ENCODE results near the gene GEMIN7. TPM values are rescaled to one million over a fixed set of nuclear protein-coding genes. Genes with fewer than 3 reads are reported as not detected.
"Not testable (repeated sequence)": the region's sequence is repeated elsewhere in the genome, so short reads cannot be mapped to it uniquely, and the experiment has no call there.

Gene GEMIN7
- total and polyA plus RNA-seq, 2 experiments from 2014 or later, result 49.6 to 90.5 TPM

- peaks cover 95% of the 10 kb centered on the region for H3K79me2 ChIP-seq (replicated peaks; ENCODE audit: insufficient read depth)
- Mint-ChIP-seq H3K27ac (no peak overlapping the region), H3K36me3 (ENCODE audit: low read depth) (peaks cover 4% of the 10 kb centered on the region; the same call in 2 of the 3 replicates), H3K4me3 (no peak overlapping the region; the same call in 2 of the 3 replicates), H3K9me3 (no peaks in the 10 kb centered on the region), H3K4me1 (peaks cover 41% of the 10 kb centered on the region), H3K27me3 (ENCODE audit: insufficient read depth, low read depth, poor library complexity) (peaks cover 4% of the 10 kb centered on the region)
- no peak for DNase-seq (ENCODE audit: low spot score)
- TF ChIP-seq STAT1 (IDR thresholded peaks at IDR 0.05; ENCODE audit: unreplicated experiment) (no peak), CREB1 (CRISPR knock-in tag; IDR thresholded peaks at IDR 0.05; ENCODE audit: low read depth) (no peak)
- H3F3A ChIP-seq (replicated peaks; ENCODE audit: low read depth), result no peaks in the 10 kb centered on the region
- no peak overlapping the region for H3K4me3 ChIP-seq
- ATAC-seq, result no peak
- H3K27me3 ChIP-seq (ENCODE audit: insufficient read depth), result no peaks in the 10 kb centered on the region
- no peak overlapping the region for H3K4me2 ChIP-seq
- no peak overlapping the region for H3K27ac ChIP-seq (ENCODE audit: low read depth)
- no peak overlapping the region for H2AFZ ChIP-seq
- no peaks in the 10 kb centered on the region for H3K9me2 ChIP-seq (ENCODE audit: insufficient read depth)
- peaks cover 57% of the 10 kb centered on the region for H4K20me1 ChIP-seq (replicated peaks; ENCODE audit: insufficient read depth)
- peaks cover 5% of the 10 kb centered on the region; the same call in 1 of the 2 replicates for H3K4me1 ChIP-seq (ENCODE audit: insufficient read depth)
- H3K36me3 ChIP-seq (ENCODE audit: insufficient read depth), result no peaks in the 10 kb centered on the region
These were observed 25.7 kb downstream of the GEMIN7 start for GRCh38 chr19:45104658-45105349.

GRCh38 chr19:45106363-45106762 is 27.3 kb downstream of the GEMIN7 start:
- Histone ChIP-seq H4K20me1 (replicated peaks; ENCODE audit: insufficient read depth) (peaks cover 48% of the 10 kb centered on the region), H3K79me2 (replicated peaks; ENCODE audit: insufficient read depth) (peaks cover 94% of the 10 kb centered on the region)
- not testable (repeated sequence) for H3K4me1 ChIP-seq (ENCODE audit: insufficient read depth); H3K27ac Mint-ChIP-seq; H3K4me3 Mint-ChIP-seq; H3K9me2 ChIP-seq (ENCODE audit: insufficient read depth); H3K27me3 Mint-ChIP-seq (ENCODE audit: insufficient read depth, low read depth, poor library complexity); ATAC-seq; H3K27ac ChIP-seq (ENCODE audit: low read depth); H3K9me3 Mint-ChIP-seq; H3K36me3 ChIP-seq (ENCODE audit: insufficient read depth); H3K27me3 ChIP-seq (ENCODE audit: insufficient read depth); H2AFZ ChIP-seq; H3K36me3 Mint-ChIP-seq (ENCODE audit: low read depth); H3K4me2 ChIP-seq; H3K4me3 ChIP-seq; H3F3A ChIP-seq (replicated peaks; ENCODE audit: low read depth); DNase-seq (ENCODE audit: low spot score)
- peaks cover 29% of the 10 kb centered on the region for H3K4me1 Mint-ChIP-seq

- Histone ChIP-seq H3F3A (replicated peaks; ENCODE audit: low read depth) (no peaks in the 10 kb centered on the region), H3K27me3 (ENCODE audit: insufficient read depth) (no peaks in the 10 kb centered on the region), H3K4me1 (ENCODE audit: insufficient read depth) (peaks cover 3% of the 10 kb centered on the region; the same call in 1 of the 2 replicates), H3K4me2 (no peak overlapping the region), H3K27ac (ENCODE audit: low read depth) (no peak overlapping the region), H3K79me2 (replicated peaks; ENCODE audit: insufficient read depth) (peaks cover 94% of the 10 kb centered on the region), H2AFZ (no peak overlapping the region), H3K9me2 (ENCODE audit: insufficient read depth) (no peaks in the 10 kb centered on the region), H4K20me1 (replicated peaks; ENCODE audit: insufficient read depth) (peaks cover 48% of the 10 kb centered on the region), H3K4me3 (no peak overlapping the region), H3K36me3 (ENCODE audit: insufficient read depth) (no peaks in the 10 kb centered on the region)
- Mint-ChIP-seq H3K9me3 (no peaks in the 10 kb centered on the region), H3K27ac (no peak overlapping the region), H3K27me3 (ENCODE audit: insufficient read depth, low read depth, poor library complexity) (peaks cover 4% of the 10 kb centered on the region), H3K4me1 (peaks cover 22% of the 10 kb centered on the region), H3K36me3 (ENCODE audit: low read depth) (no peaks in the 10 kb centered on the region; the same call in 2 of the 3 replicates), H3K4me3 (no peak overlapping the region)
- TF ChIP-seq JUNB (IDR thresholded peaks at IDR 0.05; ENCODE audit: unreplicated experiment) (no peak), ZNF114 (CRISPR knock-in tag; IDR thresholded peaks at IDR 0.05) (no peak), ZNF331 (CRISPR knock-in tag; IDR thresholded peaks at IDR 0.05; ENCODE audit: low read depth) (no peak), POLR2AphosphoS5 (IDR thresholded peaks at IDR 0.05; ENCODE audit: low read depth) (no peak), EZH2phosphoT487 (IDR thresholded peaks at IDR 0.05; ENCODE audit: unreplicated experiment) (no peak)
- ATAC-seq (no peak), DNase-seq (ENCODE audit: low spot score) (no peak)
These were observed 28.6 kb downstream of the GEMIN7 start for GRCh38 chr19:45107621-45108150.

Measured in GM23338 (cell line).